ENCODE measurements around the gene PRKG1. TPM values are rescaled to one million over a fixed set of nuclear protein-coding genes. Genes with fewer than 3 reads are reported as not detected.
"Not testable (repeated sequence)": the region's sequence is repeated elsewhere in the genome, so short reads cannot be mapped to it uniquely, and the experiment has no call there.

Gene PRKG1
- total and polyA plus RNA-seq, 2 experiments from 2014 or later, result 18.2 to 21.1 TPM

- TF ChIP-seq REST (IDR thresholded peaks at IDR 0.05; ENCODE audit: unreplicated experiment) (no peak), STAT1 (IDR thresholded peaks at IDR 0.05; ENCODE audit: unreplicated experiment) (no peak), CTCF (conservative IDR thresholded peaks at IDR 0.05; ENCODE audit: low read depth in 2 of 2) (no peak), EZH2 (IDR thresholded peaks at IDR 0.05; ENCODE audit: low read depth, unreplicated experiment) (no peak), ZNF331 (CRISPR knock-in tag; IDR thresholded peaks at IDR 0.05; ENCODE audit: low read depth) (no peak), JUNB (IDR thresholded peaks at IDR 0.05; ENCODE audit: unreplicated experiment) (no peak)
Observed at GRCh38 chr10:52232561-52233350, 1158.5 kb downstream of the PRKG1 start (continued).

GRCh38 chr10:52233351-52233991 is 1159.2 kb downstream of the PRKG1 start:
- Histone ChIP-seq H3K4me2 (peak overlapping the region; percentile 80), H2AFZ (0 out of 2 replicates have a peak overlapping the region, but pooled peaks have one; percentile 8), H3K4me3 (peak overlapping the region; percentile 48)
- H3F3A ChIP-seq (replicated peaks; ENCODE audit: low read depth); ATAC-seq; H3K79me2 ChIP-seq (replicated peaks; ENCODE audit: insufficient read depth); H3K4me1 ChIP-seq (ENCODE audit: insufficient read depth); DNase-seq (ENCODE audit: low spot score); H3K27me3 ChIP-seq (ENCODE audit: insufficient read depth); H3K36me3 ChIP-seq (ENCODE audit: insufficient read depth); H3K9me3 Mint-ChIP-seq; H3K27me3 Mint-ChIP-seq (ENCODE audit: insufficient read depth, low read depth, poor library complexity); H3K9me2 ChIP-seq (ENCODE audit: insufficient read depth); H3K36me3 Mint-ChIP-seq (ENCODE audit: low read depth); H3K27ac ChIP-seq (ENCODE audit: low read depth); H4K20me1 ChIP-seq (replicated peaks; ENCODE audit: insufficient read depth); H3K4me1 Mint-ChIP-seq: not testable (repeated sequence)
- H3K27ac Mint-ChIP-seq, result peak overlapping the region; percentile 81; the same call in 1 of the 2 replicates
- H3K4me3 Mint-ChIP-seq, result peak overlapping the region; percentile 75

GRCh38 chr10:52239771-52240170 is 1165.5 kb downstream of the PRKG1 start:
- Histone ChIP-seq H4K20me1 (replicated peaks; ENCODE audit: insufficient read depth) (no peaks in the 10 kb centered on the region), H3F3A (replicated peaks; ENCODE audit: low read depth) (no peaks in the 10 kb centered on the region), H3K27me3 (ENCODE audit: insufficient read depth) (no peaks in the 10 kb centered on the region), H3K27ac (ENCODE audit: low read depth) (no peak overlapping the region), H3K9me2 (ENCODE audit: insufficient read depth) (no peaks in the 10 kb centered on the region), H3K36me3 (ENCODE audit: insufficient read depth) (no peaks in the 10 kb centered on the region), H3K4me1 (ENCODE audit: insufficient read depth) (no peaks in the 10 kb centered on the region), H2AFZ (no peak overlapping the region), H3K79me2 (replicated peaks; ENCODE audit: insufficient read depth) (no peaks in the 10 kb centered on the region), H3K4me3 (no peak overlapping the region), H3K4me2 (no peak overlapping the region)
- Mint-ChIP-seq H3K36me3 (ENCODE audit: low read depth) (no peaks in the 10 kb centered on the region), H3K4me1 (no peaks in the 10 kb centered on the region), H3K27ac (no peak overlapping the region), H3K4me3 (no peak overlapping the region), H3K27me3 (ENCODE audit: insufficient read depth, low read depth, poor library complexity) (peaks cover 1% of the 10 kb centered on the region), H3K9me3 (no peaks in the 10 kb centered on the region)
- ATAC-seq (no peak), DNase-seq (ENCODE audit: low spot score) (no peak)
- no peak for TF ChIP-seq EZH2 (IDR thresholded peaks at IDR 0.05; ENCODE audit: low read depth, unreplicated experiment)
- no peak for TF ChIP-seq JUNB (IDR thresholded peaks at IDR 0.05; ENCODE audit: unreplicated experiment)
- no peak for TF ChIP-seq STAT1 (IDR thresholded peaks at IDR 0.05; ENCODE audit: unreplicated experiment)
- no peak for TF ChIP-seq EZH2phosphoT487 (IDR thresholded peaks at IDR 0.05; ENCODE audit: unreplicated experiment)

Data from GM23338 (cell line).